ENCODE data around the gene RPTOR. TPM values are rescaled to one million over a fixed set of nuclear protein-coding genes. Genes with fewer than 3 reads are reported as not detected.
A peak's percentile ranks its signal among the peaks of the same experiment; 100 is the strongest.

The RPTOR gene
- total RNA-seq, 2 experiments from 2014 or later: 48.7 to 58.2 TPM

GRCh38 chr17:80591788-80592187 lies 47.1 kb downstream of the RPTOR start:
- Mint-ChIP-seq H3K27me3 (no peaks in the 10 kb centered on the region), H3K4me1 (peaks cover 72% of the 10 kb centered on the region), H3K27ac (peak overlapping the region; percentile 52), H3K4me3 (no peak overlapping the region), H3K9me3 (no peaks in the 10 kb centered on the region), H3K36me3 (ENCODE audit: low read depth) (peaks cover 5% of the 10 kb centered on the region)
- POLR2A ChIA-PET: no interaction called here
- CTCF ChIA-PET: interaction anchor here (0.9 to 2.5 kb wide), 7 partner anchors 10 to 307 kb away, joined by 3 to 7 read pairs (median 4); no protein-coding TSS in a partner anchor
- no peak for DNase-seq

GRCh38 chr17:80592243-80592642 lies 47.6 kb downstream of the RPTOR start:
- Mint-ChIP-seq H3K9me3 (no peaks in the 10 kb centered on the region), H3K36me3 (ENCODE audit: low read depth) (peaks cover 10% of the 10 kb centered on the region), H3K27ac (peak overlapping the region; percentile 52), H3K4me3 (no peak overlapping the region), H3K4me1 (peaks cover 73% of the 10 kb centered on the region), H3K27me3 (no peaks in the 10 kb centered on the region)
- ChIA-PET CTCF (interaction anchor here (0.9 to 2.5 kb wide), 7 partner anchors 10 to 307 kb away, joined by 3 to 7 read pairs (median 4); no protein-coding TSS in a partner anchor), POLR2A (no interaction called here)
- DNase-seq: no peak

GRCh38 chr17:80593181-80593580 lies 48.5 kb downstream of the RPTOR start:
- no peaks in the 10 kb centered on the region for H3K9me3 Mint-ChIP-seq
- H3K27me3 Mint-ChIP-seq: no peaks in the 10 kb centered on the region
- H3K27ac Mint-ChIP-seq: no peak overlapping the region
- DNase-seq: no peak
- H3K36me3 Mint-ChIP-seq (ENCODE audit: low read depth): peaks cover 13% of the 10 kb centered on the region
- POLR2A ChIA-PET: no interaction called here
- H3K4me3 Mint-ChIP-seq: no peak overlapping the region
- CTCF ChIA-PET: interaction anchor here (0.8 to 2.5 kb wide), 5 partner anchors 11 to 306 kb away, joined by 3 to 7 read pairs (median 3); no protein-coding TSS in a partner anchor
- H3K4me1 Mint-ChIP-seq: peaks cover 78% of the 10 kb centered on the region

- no peaks in the 10 kb centered on the region for H3K9me3 Mint-ChIP-seq
- H3K4me3 Mint-ChIP-seq: peak overlapping the region; percentile 4
- CTCF ChIA-PET: interaction anchor here (1.2 kb wide), 1 partner anchor 14 kb away, joined by 4 read pairs; no protein-coding TSS in a partner anchor
- H3K36me3 Mint-ChIP-seq (ENCODE audit: low read depth): peaks cover 17% of the 10 kb centered on the region
- POLR2A ChIA-PET: no interaction called here
- H3K27me3 Mint-ChIP-seq: no peaks in the 10 kb centered on the region
- H3K4me1 Mint-ChIP-seq: peaks cover 80% of the 10 kb centered on the region
- H3K27ac Mint-ChIP-seq: peak overlapping the region; percentile 78
- no peak for DNase-seq
Measured at GRCh38 chr17:80594431-80595269, 50.0 kb downstream of the RPTOR start.

GRCh38 chr17:80596760-80597608 lies 52.3 kb downstream of the RPTOR start:
- ChIA-PET CTCF (interaction anchor here (0.6 to 2.2 kb wide), 4 partner anchors 9 to 188 kb away, joined by 3 to 7 read pairs (median 5); no protein-coding TSS in a partner anchor), POLR2A (no interaction called here)
- no peak for DNase-seq
- no peak overlapping the region for H3K4me3 Mint-ChIP-seq
- no peaks in the 10 kb centered on the region for H3K27me3 Mint-ChIP-seq
- no peaks in the 10 kb centered on the region for H3K9me3 Mint-ChIP-seq
- H3K36me3 Mint-ChIP-seq (ENCODE audit: low read depth): peaks cover 25% of the 10 kb centered on the region
- peaks cover 74% of the 10 kb centered on the region for H3K4me1 Mint-ChIP-seq
- H3K27ac Mint-ChIP-seq: peak overlapping the region; percentile 44

GRCh38 chr17:80598813-80599545 lies 54.3 kb downstream of the RPTOR start:
- H3K27ac Mint-ChIP-seq: peak overlapping the region; percentile 60
- CTCF ChIA-PET: interaction anchor here (0.6 to 1.3 kb wide), 3 partner anchors 12 to 30 kb away, joined by 3 to 4 read pairs (median 3); no protein-coding TSS in a partner anchor

GRCh38 chr17:80599546-80600305 lies 55.1 kb downstream of the RPTOR start:
- peaks cover 80% of the 10 kb centered on the region for H3K4me1 Mint-ChIP-seq
- H3K9me3 Mint-ChIP-seq: peaks cover 3% of the 10 kb centered on the region
- ChIA-PET POLR2A (no interaction called here), CTCF (interaction anchor here (0.6 to 1.4 kb wide), 3 partner anchors 10 to 30 kb away, joined by 3 to 4 read pairs (median 3); no protein-coding TSS in a partner anchor)
- H3K36me3 Mint-ChIP-seq (ENCODE audit: low read depth): peaks cover 43% of the 10 kb centered on the region
- no peaks in the 10 kb centered on the region for H3K27me3 Mint-ChIP-seq
- H3K4me3 Mint-ChIP-seq: no peak overlapping the region
- no peak for DNase-seq
- H3K27ac Mint-ChIP-seq: peak overlapping the region; percentile 83

More at GRCh38 chr17:80598813-80599545, 54.3 kb downstream of the RPTOR start:
- H3K9me3 Mint-ChIP-seq: peaks cover 3% of the 10 kb centered on the region
- H3K27me3 Mint-ChIP-seq: no peaks in the 10 kb centered on the region
- H3K36me3 Mint-ChIP-seq (ENCODE audit: low read depth): peaks cover 37% of the 10 kb centered on the region
- H3K4me1 Mint-ChIP-seq: peaks cover 77% of the 10 kb centered on the region
- POLR2A ChIA-PET: no interaction called here
- H3K4me3 Mint-ChIP-seq: no peak overlapping the region
- DNase-seq: no peak

GRCh38 chr17:80601146-80601545 lies 56.5 kb downstream of the RPTOR start:
- no peak overlapping the region for H3K4me3 Mint-ChIP-seq
- ChIA-PET CTCF (no interaction called here), POLR2A (no interaction called here)
- no peak for DNase-seq
- no peaks in the 10 kb centered on the region for H3K27me3 Mint-ChIP-seq
- peaks cover 80% of the 10 kb centered on the region for H3K4me1 Mint-ChIP-seq
- H3K36me3 Mint-ChIP-seq (ENCODE audit: low read depth): peaks cover 42% of the 10 kb centered on the region
- H3K27ac Mint-ChIP-seq: no peak overlapping the region
- H3K9me3 Mint-ChIP-seq: peaks cover 3% of the 10 kb centered on the region

GRCh38 chr17:80603396-80603795 lies 58.8 kb downstream of the RPTOR start:
- Mint-ChIP-seq H3K9me3 (peaks cover 3% of the 10 kb centered on the region), H3K4me3 (no peak overlapping the region), H3K4me1 (peaks cover 73% of the 10 kb centered on the region), H3K27me3 (no peaks in the 10 kb centered on the region), H3K36me3 (ENCODE audit: low read depth) (peaks cover 31% of the 10 kb centered on the region), H3K27ac (peak overlapping the region; percentile 51)
- DNase-seq: no peak
- POLR2A ChIA-PET: interaction anchor here (0.6 kb wide), 1 partner anchor 223 kb away, joined by 3 read pairs; no protein-coding TSS in a partner anchor
- CTCF ChIA-PET: interaction anchor here (1.4 kb wide), 1 partner anchor 34 kb away, joined by 4 read pairs; no protein-coding TSS in a partner anchor

GRCh38 chr17:80604009-80604669 lies 59.5 kb downstream of the RPTOR start:
- ChIA-PET POLR2A (no interaction called here), CTCF (interaction anchor here (1.4 kb wide), 1 partner anchor 34 kb away, joined by 4 read pairs; no protein-coding TSS in a partner anchor)
- Mint-ChIP-seq H3K4me1 (peaks cover 77% of the 10 kb centered on the region), H3K27me3 (no peaks in the 10 kb centered on the region), H3K36me3 (ENCODE audit: low read depth) (peaks cover 35% of the 10 kb centered on the region), H3K4me3 (no peak overlapping the region), H3K9me3 (peaks cover 3% of the 10 kb centered on the region), H3K27ac (peak overlapping the region; percentile 67)
- DNase-seq: no peak

GRCh38 chr17:80604670-80605010 lies 60.0 kb downstream of the RPTOR start:
- peaks cover 33% of the 10 kb centered on the region for H3K36me3 Mint-ChIP-seq (ENCODE audit: low read depth)
- POLR2A ChIA-PET: no interaction called here
- H3K27me3 Mint-ChIP-seq: no peaks in the 10 kb centered on the region
- DNase-seq: no peak
- H3K27ac Mint-ChIP-seq: peak overlapping the region; percentile 67
- CTCF ChIA-PET: interaction anchor here (0.6 to 1.4 kb wide), 3 partner anchors 30 to 40 kb away, joined by 3 to 4 read pairs (median 3); no protein-coding TSS in a partner anchor
- peaks cover 77% of the 10 kb centered on the region for H3K4me1 Mint-ChIP-seq
- H3K9me3 Mint-ChIP-seq: peaks cover 3% of the 10 kb centered on the region
- no peak overlapping the region for H3K4me3 Mint-ChIP-seq

Data from activated CD4-positive, alpha-beta T cell treated with anti-CD3 and anti-CD28 coated beads, Interleukin-2, amount 10 ng/mL, durations not matched to agents 7 days and 5 days (primary cell).